ENCODE measurements around the gene MFSD11.
"Not testable (repeated sequence)": the region's sequence is repeated elsewhere in the genome, so short reads cannot be mapped to it uniquely, and the experiment has no call there.

MFSD11 gene

DNA sequence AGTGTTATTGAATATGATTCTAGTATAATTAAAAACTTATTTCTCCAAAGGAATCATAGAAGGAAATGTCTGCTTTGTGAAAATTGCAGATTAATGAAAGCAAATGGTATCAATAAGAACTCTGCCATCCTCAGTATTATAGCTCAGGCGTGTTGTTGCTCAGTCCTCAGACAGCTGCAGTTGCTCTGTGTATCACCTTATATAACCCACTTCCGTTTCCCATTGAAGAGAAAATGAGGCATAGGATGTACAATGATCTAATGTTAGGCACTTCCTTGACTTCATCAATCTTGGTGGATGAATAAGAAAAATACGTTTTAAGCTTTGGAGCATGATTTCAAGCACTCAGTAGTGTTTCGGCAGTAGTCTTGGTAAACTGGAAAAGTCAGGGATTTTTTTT, 14.1 kb downstream of the MFSD11 start:
- no peak for DNase-seq

DNA sequence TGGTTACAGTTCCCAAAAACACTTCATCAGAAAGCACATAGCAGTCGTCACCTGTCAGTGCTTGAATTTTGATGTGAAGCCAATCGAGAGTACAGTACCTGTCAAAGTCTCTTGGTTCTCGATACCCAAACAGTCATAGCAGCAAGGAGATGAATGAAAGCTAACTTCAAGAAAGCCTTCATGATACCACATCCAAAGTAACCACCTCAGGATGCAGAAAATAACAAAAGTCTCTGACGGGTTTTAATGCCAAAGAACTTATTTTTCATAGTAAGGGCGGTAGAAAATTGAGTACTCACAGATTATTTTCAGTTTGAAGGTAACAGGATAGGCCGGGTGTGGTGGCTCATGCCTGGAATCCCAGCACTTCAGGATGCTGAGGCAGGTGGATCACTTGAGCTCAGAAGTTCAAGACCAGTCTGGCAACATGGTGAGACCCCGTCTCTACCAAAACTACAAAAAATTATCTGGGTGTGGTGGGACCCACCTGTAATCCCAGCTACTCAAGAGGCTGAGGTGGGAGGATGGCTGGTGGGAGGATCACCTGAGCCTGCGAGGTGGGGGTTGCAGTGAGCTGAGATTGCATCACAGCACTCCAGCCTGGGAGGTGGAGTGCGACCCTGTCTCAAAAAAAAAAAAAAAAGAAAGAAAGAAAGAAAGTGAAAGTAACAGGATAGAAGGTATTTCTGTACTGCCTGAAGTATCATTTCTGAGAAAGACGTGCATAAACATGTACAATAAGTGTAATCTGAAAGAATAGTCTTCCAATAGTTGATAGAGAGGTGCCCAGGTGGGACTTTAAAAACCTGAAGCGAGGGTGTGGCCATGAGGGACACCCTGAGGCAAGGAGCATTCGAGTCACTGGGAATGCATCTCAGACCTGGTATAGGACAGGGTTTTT, 15.4 kb downstream of the MFSD11 start:
- peak; percentile 66 for DNase-seq

- no peak for DNase-seq
Observed at GRCh38 chr17:76755285-76755684, 17.4 kb downstream of the MFSD11 start.

- DNase-seq, result no peak
Observed at GRCh38 chr17:76757256-76757655, 19.3 kb downstream of the MFSD11 start.

DNA sequence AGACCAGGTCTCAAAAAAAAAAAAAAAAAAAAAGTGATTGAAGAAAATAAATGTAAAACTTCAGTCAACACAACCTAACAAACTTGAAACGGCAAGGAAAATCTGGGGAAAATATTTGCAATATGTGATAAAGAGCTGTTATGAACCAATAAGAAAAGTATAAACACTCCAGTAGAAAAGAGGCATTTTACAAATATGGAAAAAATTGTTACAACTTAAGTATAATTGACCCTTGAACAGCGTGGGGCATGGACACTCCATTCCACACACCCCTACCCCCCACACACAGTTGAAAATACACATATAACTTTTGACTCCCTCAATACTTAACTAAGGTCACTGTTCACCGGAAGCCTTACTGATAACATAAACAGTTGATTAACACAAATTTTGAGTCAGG, 20.7 kb downstream of the MFSD11 start:
- DNase-seq, result no peak

GRCh38 chr17:76772842-76773525, 35.1 kb downstream of the MFSD11 start:
- DNase-seq, result peak; percentile 66

- DNase-seq, result no peak
Observed at GRCh38 chr17:76775021-76775600, 37.2 kb downstream of the MFSD11 start.

- no peak for DNase-seq
Observed at GRCh38 chr17:76781056-76781982, 43.4 kb downstream of the MFSD11 start.

GRCh38 chr17:76783146-76783545, 45.2 kb downstream of the MFSD11 start:
- no peak for DNase-seq

DNA sequence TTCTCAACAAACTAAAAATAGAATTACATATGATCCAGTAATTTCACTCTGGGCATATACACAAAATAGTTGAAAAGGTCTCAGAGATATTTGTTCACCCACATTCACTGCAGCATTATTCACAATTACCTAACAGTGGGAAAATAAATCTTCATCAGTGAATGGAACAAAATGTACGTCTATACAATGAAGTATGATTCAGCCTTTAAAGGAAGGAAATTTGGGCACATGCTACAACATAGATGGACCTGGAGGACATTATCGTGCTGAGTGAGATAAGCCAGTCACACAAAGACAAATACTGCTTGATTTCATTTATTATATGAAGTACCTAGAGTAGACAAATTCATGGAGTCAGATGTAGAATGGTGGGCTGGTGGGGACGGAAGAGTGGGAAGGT, 47.0 kb downstream of the MFSD11 start:
- DNase-seq, result no peak

GRCh38 chr17:76787866-76788265, 49.9 kb downstream of the MFSD11 start:
- not testable (repeated sequence) for DNase-seq

DNA sequence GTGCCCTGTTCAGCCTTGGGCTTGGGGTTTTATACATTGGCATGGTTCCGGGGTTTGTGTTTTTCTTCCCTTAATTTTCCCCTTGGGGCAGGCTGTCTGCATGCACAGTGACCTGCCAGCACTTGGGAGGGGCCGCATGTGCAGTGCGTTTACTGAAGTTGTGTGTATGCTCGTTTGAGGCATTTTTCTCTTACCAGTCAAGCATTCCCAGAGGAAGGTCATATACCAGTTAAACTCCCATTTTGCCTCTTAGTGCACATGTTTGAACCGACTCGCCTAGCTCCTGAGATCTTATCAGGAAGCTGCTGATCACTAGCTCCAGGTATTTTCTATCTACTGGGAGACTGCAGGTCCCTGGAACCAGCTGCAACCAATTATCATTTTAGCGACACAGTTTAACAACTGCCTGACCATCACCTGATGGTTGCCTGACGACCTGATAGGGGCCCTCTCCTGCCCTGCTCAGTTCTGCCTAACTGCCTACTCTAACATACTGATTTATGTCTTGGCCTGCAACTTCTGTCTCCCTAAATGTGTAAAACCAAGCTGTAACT, 51.4 kb downstream of the MFSD11 start:
- DNase-seq, result no peak

DNA sequence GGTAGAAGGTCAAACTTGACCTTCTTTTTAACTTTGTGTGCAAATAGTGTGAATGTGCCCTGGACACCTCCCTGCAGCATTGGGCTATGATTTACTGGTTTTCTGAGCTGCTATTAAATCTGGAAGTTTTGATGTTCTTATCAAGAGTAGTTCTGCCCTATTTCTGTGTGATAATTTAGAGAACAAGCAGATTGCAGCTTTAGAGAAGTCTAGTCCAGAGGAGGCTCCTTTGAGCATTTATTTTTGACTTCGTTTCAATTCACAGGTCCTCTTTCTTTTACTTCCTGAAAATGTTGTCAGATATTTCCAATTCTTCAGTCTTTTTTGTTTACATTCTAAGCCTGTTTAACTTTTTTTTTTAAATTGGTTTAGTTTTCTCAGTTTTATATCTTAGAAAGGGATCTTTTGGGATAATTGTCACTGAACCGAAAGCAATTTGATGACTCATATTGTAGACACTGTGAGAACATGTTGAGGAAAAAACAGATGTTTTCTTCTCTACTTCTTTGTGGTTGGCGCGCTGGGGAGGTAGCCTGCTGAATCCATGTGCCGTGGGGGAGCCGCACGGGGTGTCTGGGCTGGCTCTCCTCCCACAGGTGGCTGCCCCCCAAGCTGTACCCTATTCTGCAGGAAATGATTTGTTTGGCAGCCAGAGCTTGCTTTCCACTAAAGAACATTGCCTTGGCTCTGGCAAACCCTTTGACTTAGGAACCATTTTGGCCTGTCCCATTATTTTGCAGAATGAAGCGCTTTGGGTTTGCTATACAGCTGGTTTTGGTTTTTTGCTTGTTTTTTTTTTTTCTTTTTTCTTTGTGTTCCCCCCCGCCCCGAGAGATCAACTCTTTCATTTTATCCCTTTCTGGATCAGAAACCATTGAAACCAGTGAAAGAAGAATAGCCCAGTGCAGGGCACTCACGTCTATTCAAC, 53.4 kb downstream of the MFSD11 start:
- peak; percentile 67 for DNase-seq

DNA sequence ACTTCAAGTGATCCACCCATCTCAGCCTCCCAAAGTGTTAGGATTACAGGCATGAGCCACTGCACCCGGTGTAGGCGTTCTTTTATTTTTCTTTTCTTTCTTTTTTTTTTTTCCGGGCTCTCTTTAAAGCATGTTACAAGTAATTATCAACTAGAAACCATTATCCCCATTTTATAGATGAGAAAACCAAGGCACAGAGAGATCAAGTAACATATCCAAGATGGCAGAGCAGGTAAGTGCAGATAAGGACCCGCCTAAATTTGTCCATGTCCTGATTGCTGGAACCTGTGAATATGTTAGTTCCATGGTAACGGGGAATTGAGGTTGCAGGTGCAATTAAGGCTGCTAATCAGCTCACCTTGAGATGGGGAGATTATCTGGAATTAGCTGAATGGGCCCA, 54.4 kb downstream of the MFSD11 start:
- DNase-seq, result no peak

- no peak for DNase-seq
Observed at GRCh38 chr17:76793775-76794174, 55.9 kb downstream of the MFSD11 start.

- no peak for DNase-seq
Observed at GRCh38 chr17:76796081-76796480, 58.2 kb downstream of the MFSD11 start.

GRCh38 chr17:76797241-76797840, 59.4 kb downstream of the MFSD11 start:
- no peak for DNase-seq

GRCh38 chr17:76801706-76802105, 63.8 kb downstream of the MFSD11 start:
- DNase-seq, result no peak

DNA sequence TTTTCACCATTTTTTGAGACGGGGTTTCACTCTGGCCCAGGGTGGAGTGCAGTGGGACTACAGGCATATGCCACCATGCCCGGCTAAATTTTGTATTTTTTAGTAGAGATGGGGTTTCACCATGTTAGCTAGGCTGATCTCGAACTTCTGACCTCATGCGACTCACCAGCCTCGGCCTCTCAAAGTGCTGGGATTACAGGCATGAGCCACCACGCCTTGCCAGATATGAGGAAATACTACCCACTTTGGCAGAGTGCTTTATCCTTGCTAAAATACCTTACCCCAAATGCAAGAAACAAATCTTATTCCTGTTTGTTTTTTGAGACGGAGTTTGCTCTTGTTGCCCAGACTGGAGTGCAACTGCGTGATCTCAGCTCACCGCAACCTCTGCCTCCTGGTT, 67.4 kb downstream of the MFSD11 start:
- no peak for DNase-seq

GRCh38 chr17:76806151-76806550, 68.2 kb downstream of the MFSD11 start:
- DNase-seq, result not testable (repeated sequence)

- DNase-seq, result not testable (repeated sequence)
Observed at GRCh38 chr17:76806767-76807166, 68.8 kb downstream of the MFSD11 start.
